GM18873 (cell line): Measurements from ENCODE around the gene RBM11.

ENCODE experiments used
- ATAC-seq: cut with Tn5 transposase; IDR thresholded peaks from one replicate; pipeline ENCODE4 v1.9.1; 2021; ENCODE audit warnings: mild to moderate bottlenecking, moderate library complexity, moderate number of reproducible peaks; ENCODE audit not compliant: unreplicated experiment, low FRiP score

The RBM11 gene

GRCh38 chr21:14267076-14267475 is 51.1 kb downstream of the RBM11 start:
- ATAC-seq: no peak

- no peak for ATAC-seq
Measured at GRCh38 chr21:14270631-14271030, 54.7 kb downstream of the RBM11 start.

- ATAC-seq: no peak
Measured at GRCh38 chr21:14271053-14271452, 55.1 kb downstream of the RBM11 start.

GRCh38 chr21:14271641-14272040 is 55.7 kb downstream of the RBM11 start:
- no peak for ATAC-seq

GRCh38 chr21:14273736-14274538 is 58.0 kb downstream of the RBM11 start:
- ATAC-seq: no peak

GRCh38 chr21:14275702-14276205 is 59.8 kb downstream of the RBM11 start:
- no peak for ATAC-seq
